CD4-positive, alpha-beta T cell treated with Interleukin-2 at 100 ng/mL for 4 hours (primary cell): ENCODE results near the gene IL1RAPL2.

Experiments used
- DNase-seq: peaks from one replicate; pipeline ENCODE4 v3.0.0-alpha.2; 2020; ENCODE audit warnings: low spot score

IL1RAPL2 gene

GRCh38 chrX:105462186-105462585 is 896.2 kb downstream of the IL1RAPL2 start:
- no peak for DNase-seq

- no peak for DNase-seq
Measured at GRCh38 chrX:105463473-105463872, 897.5 kb downstream of the IL1RAPL2 start.

- DNase-seq: no peak
Measured at GRCh38 chrX:105464618-105465017, 898.6 kb downstream of the IL1RAPL2 start.

GRCh38 chrX:105468741-105469140 is 902.7 kb downstream of the IL1RAPL2 start:
- no peak for DNase-seq

- DNase-seq: no peak
Measured at GRCh38 chrX:105471597-105471996, 905.6 kb downstream of the IL1RAPL2 start.

- DNase-seq: no peak
Measured at GRCh38 chrX:105475801-105476200, 909.8 kb downstream of the IL1RAPL2 start.

- no peak for DNase-seq
Measured at GRCh38 chrX:105477351-105477750, 911.4 kb downstream of the IL1RAPL2 start.

- no peak for DNase-seq
Measured at GRCh38 chrX:105480646-105481310, 914.8 kb downstream of the IL1RAPL2 start.

- no peak for DNase-seq
Measured at GRCh38 chrX:105483011-105483410, 917.0 kb downstream of the IL1RAPL2 start.

- DNase-seq: no peak
Measured at GRCh38 chrX:105488716-105489115, 922.7 kb downstream of the IL1RAPL2 start.

- no peak for DNase-seq
Measured at GRCh38 chrX:105495376-105495775, 929.4 kb downstream of the IL1RAPL2 start.

GRCh38 chrX:105502336-105502735 is 936.3 kb downstream of the IL1RAPL2 start:
- no peak for DNase-seq

GRCh38 chrX:105515561-105515960 is 949.6 kb downstream of the IL1RAPL2 start:
- DNase-seq: no peak

GRCh38 chrX:105526431-105526830 is 960.4 kb downstream of the IL1RAPL2 start:
- DNase-seq: no peak

- no peak for DNase-seq
Measured at GRCh38 chrX:105527759-105528158, 961.8 kb downstream of the IL1RAPL2 start.

- no peak for DNase-seq
Measured at GRCh38 chrX:105533951-105534350, 968.0 kb downstream of the IL1RAPL2 start.

GRCh38 chrX:105543283-105543682 is 977.3 kb downstream of the IL1RAPL2 start:
- DNase-seq: no peak

- no peak for DNase-seq
Measured at GRCh38 chrX:105550043-105550663, 984.2 kb downstream of the IL1RAPL2 start.

GRCh38 chrX:105552395-105552794 is 986.4 kb downstream of the IL1RAPL2 start:
- DNase-seq: no peak

- no peak for DNase-seq
Measured at GRCh38 chrX:105553118-105553517, 987.1 kb downstream of the IL1RAPL2 start.

GRCh38 chrX:105564501-105564900 is 998.5 kb downstream of the IL1RAPL2 start:
- DNase-seq: no peak

GRCh38 chrX:105565856-105566255 is 999.9 kb downstream of the IL1RAPL2 start:
- no peak for DNase-seq

- no peak for DNase-seq
Measured at GRCh38 chrX:105567082-105567481, 1001.1 kb downstream of the IL1RAPL2 start.

- DNase-seq: no peak
Measured at GRCh38 chrX:105608745-105609144, 1042.7 kb downstream of the IL1RAPL2 start.
